HG03039 (cell line): ENCODE measurements around the gene UBE2O.
A peak's percentile ranks its signal among the peaks of the same experiment; 100 is the strongest.

ENCODE experiments used
- ATAC-seq: cut with Tn5 transposase; IDR thresholded peaks from one replicate; pipeline ENCODE4 v1.9.1; 2021; ENCODE audit warnings: mild to moderate bottlenecking, moderate library complexity; ENCODE audit not compliant: unreplicated experiment

The UBE2O gene

GRCh38 chr17:76452660-76453430 is at the start of gene UBE2O:
TSS of gene UBE2O (minus strand) at chr17:76453152. CDS start at chr17:76453141, 11 bp downstream.
- peak; percentile 78 for ATAC-seq

- no peak for ATAC-seq
These were observed 48.9 kb upstream of the UBE2O start for GRCh38 chr17:76501827-76502307.

DNA sequence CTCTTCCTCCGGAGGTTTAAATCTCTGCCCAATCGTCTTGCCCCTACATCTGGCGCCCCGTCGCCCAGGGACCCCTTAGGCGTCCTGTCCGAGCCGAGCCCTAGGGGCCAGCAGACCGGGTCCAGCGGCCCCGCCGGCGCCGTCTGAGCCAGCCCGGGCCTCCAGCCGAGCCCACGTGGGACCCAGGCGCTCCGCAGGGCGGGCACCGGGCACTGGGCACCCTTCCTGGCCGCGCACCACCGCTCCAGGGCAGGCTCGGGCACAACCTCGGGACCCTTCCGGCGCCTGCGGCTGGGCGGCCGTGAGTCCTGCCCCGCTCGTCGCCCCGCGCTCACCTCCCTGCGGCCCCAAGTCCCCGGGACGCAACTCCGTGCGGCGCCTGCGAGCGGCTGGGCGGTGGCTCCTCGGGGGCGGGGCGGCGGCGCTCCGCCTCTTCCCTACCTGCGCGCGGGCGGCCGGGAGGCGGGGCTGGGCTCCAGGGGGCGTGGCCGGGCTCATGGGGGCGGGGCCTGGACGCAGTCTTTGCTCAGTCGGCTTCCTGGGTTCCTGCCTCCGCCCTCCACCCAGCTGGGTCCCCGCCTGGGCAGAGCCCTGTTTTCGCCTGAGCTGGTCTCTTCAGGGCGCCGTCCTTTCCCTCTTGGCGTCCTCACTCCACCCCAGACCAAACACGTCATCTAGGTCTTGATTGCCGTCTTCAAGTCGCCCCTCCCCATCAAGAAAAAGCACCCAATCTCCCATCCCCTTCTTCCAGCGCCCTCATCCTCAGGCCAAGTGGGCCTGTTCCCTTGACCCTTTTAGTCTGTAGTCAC is 48.3 kb upstream of the UBE2O start, which contains the start of gene RHBDF2:
RHBDF2 (minus strand) TSS at position 406 of the 809 bp plus-strand sequence. CDS start 19,899 bp downstream, outside the sequence.
- ATAC-seq, result peak; percentile 63

DNA sequence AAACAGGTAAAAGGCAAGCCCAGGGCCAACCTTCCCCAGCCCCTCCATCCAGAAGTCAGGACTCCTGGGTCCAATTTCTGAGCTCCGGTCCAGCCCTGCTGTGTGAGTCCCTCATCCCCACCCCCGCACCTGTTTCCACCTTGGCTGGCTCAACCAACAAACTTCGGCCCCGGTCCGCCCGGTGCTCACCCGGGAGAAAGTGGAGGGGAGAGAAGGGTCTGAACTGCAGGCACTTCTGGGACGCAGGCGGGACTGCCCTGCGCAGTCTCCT is 47.7 kb upstream of the UBE2O start:
- no peak for ATAC-seq

- no peak for ATAC-seq
These were observed 47.3 kb upstream of the UBE2O start for GRCh38 chr17:76500074-76500746.

DNA sequence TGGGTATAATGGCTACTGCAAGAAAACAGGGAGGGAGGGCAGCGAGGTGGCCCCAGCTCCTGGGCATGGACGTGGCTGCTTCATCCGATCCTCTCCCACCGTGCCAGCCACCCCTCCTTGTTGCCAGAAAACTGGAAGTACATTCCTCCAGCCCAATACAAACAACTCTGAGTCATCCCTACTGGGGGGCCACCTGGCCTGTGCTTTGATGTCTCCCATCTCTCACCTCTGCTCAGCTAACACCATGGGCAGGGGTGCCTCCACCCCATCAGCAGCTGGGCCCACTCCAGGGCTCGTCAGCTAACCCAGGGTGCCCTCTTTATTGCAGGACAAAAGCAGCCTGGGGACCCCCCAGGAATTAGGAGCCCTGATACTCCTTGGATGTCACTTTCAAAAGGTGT is 46.3 kb upstream of the UBE2O start:
- no peak for ATAC-seq

DNA sequence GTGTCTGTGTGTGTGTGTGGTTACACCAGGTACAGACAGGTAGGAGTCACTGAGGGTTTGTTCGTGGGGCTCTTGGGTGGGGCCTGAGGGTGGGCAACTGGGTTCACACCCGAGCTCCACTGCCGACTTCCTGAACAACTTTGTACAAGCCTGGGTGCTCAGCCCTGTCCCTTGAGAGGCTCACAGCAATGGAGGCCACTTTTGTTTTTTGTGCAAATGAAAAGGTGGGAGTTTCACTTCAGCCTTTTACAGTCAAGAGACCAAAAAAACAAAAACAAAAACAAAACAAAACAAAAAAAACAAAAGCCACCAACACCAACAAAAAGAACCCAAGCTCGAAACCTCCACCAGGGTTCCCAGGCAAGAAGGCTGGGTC is 45.9 kb upstream of the UBE2O start:
- no peak for ATAC-seq

GRCh38 chr17:76497979-76498875 is 45.3 kb upstream of the UBE2O start:
- no peak for ATAC-seq

GRCh38 chr17:76497699-76497978 is 44.7 kb upstream of the UBE2O start:
- no peak for ATAC-seq

DNA sequence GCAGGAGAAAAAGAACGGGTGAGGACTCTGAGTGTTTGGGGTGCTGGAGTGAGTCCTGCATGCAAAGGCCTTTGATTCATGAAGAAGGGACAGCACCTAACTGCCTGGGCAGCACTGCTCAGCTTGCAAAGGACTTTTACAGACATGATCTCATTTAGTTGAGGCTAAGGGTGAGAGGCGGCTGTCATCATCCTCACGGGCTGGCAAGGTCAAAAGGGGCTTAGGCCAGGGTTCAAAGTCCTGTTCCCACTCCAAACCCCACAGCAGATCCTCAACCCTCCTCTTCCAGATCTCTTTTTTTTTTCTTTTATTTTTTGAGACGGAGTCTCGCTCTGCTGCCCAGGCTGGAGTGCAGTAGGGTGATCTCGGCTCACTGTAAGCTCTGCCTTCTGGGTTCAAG is 43.5 kb upstream of the UBE2O start:
- ATAC-seq, result no peak

GRCh38 chr17:76495663-76496400 is 42.9 kb upstream of the UBE2O start:
- ATAC-seq, result no peak

DNA sequence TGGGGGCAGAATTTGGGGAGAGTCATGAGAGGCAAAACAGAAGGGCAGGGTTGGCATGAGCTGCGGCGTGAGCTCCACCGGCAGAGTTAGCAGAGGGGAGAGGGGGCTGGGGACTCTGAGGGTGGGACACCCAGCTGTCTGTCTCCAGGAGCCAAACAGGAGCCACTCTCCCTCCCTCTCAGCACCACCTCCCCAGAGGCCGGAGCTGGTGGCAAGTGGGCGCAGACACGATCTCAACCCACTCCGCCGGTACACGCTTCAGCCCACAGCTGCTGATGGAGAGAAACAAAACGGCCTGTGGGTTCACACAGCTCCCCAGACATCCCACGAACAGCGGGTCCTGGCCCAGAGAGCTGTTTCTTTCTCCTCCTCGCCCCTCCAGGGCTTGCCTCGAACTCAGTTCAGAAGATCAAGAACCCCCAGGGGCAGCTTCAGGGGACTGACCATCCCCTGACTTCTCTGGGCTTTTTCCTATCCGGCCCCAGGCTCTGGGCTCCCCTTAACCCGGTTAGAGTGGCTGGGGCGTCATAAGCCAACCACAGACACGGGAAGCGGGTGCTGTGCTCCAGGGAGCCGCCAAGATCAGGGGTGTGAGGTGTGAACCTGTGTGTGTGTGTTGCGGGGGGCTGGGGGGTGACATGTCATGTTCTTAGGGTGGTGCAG is 40.7 kb upstream of the UBE2O start:
- ATAC-seq, result no peak

GRCh38 chr17:76492989-76493501 is 40.1 kb upstream of the UBE2O start:
- ATAC-seq, result no peak

DNA sequence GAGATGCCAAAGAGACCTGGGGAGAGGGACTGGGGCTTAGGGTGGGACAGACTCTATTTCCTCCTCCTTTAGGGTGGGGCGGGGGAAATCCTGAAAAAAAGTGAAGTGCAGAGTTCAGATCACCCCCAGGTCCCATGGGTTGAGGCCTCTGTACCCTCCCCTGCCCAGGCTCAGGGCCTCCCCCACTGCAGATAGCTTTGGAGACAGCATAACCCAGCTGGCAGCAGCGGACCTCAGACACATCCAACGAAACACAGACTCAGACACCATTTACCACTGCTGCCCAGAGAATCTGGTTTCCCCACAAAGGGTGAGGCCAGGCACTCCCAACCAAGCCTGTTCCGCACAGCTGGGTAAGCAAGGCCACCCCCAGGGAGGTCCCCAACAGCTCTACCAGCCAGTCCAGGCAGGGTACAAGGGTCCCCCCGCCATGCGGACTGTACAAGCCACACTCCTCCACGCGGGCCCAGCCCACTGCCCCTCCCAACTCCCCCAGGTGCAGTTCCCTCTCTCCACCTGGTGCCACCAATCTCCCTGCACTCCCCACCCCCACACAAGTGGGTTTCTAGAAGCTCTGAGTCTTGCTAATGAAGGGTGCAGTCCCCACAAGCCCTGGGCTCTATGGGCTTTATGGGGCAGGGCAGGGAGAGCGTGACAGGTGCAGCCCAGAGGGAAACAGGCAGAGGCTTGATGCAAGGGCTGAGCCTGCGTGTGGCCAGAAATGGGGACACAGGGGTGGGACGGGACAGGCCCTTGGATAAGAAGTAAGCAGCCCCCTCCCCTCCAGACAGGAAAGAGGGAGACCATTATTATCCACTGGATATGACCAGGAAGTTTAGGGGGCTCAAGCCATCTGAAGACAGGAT is 39.4 kb upstream of the UBE2O start:
- no peak for ATAC-seq

GRCh38 chr17:76491271-76492122 is 38.5 kb upstream of the UBE2O start:
- ATAC-seq, result no peak

- no peak for ATAC-seq
These were observed 37.3 kb upstream of the UBE2O start for GRCh38 chr17:76490112-76490710.
